Natural killer cell (primary cell): ENCODE measurements around the gene NPW. TPM values are rescaled to one million over a fixed set of nuclear protein-coding genes. Genes with fewer than 3 reads are reported as not detected.

Experiments used
- ATAC-seq, 3 donors: fragments of 150-1000 bp in 2 of 3; fragments of 200-7000 bp in 1 of 3; cut with Tn5 transposase; 1 replicate in 1 of 3; 2 replicates in 2 of 3; pipeline ENCODE4 v1.10.0; 2021; ENCODE audit warnings: mild to moderate bottlenecking in 2 of 3, moderate library complexity in 2 of 3
- DNase-seq, 2 donors: peaks; one replicate each; pipeline versions ENCODE4 v3.0.0 to v3.0.0-alpha.2; 2013 to 2021; ENCODE audit warnings: mixed read lengths in 1 of 2
- H3K27ac ChIP-seq: one replicate; pipeline ENCODE4 v1.5.1; 2013; ENCODE audit warnings: mild to moderate bottlenecking, low read length
- H3K27me3 ChIP-seq: one replicate; pipeline ENCODE4 v1.6.1; 2013; ENCODE audit warnings: low read length; ENCODE audit not compliant: control insufficient read depth, insufficient read depth
- H3K36me3 ChIP-seq: one replicate; pipeline ENCODE4 v1.6.1; 2013; ENCODE audit warnings: low read length; ENCODE audit not compliant: control insufficient read depth, insufficient read depth
- H3K4me1 ChIP-seq: one replicate; pipeline ENCODE4 v1.6.1; 2013; ENCODE audit warnings: low read length; ENCODE audit not compliant: control insufficient read depth, insufficient read depth
- H3K4me3 ChIP-seq: one replicate; pipeline ENCODE4 v1.5.1; 2013; ENCODE audit warnings: low read length
- H3K9me3 ChIP-seq: one replicate; pipeline ENCODE4 v1.6.1; 2013; ENCODE audit warnings: low read length; ENCODE audit not compliant: control insufficient read depth, insufficient read depth
- H3K27ac Mint-ChIP-seq, 2 donors: one replicate each; pipeline ENCODE4 v1.8.0; 2022; ENCODE audit warnings: mild to moderate bottlenecking in 2 of 2, mixed read lengths in 2 of 2, moderate library complexity in 1 of 2
- H3K27me3 Mint-ChIP-seq, 2 donors: one replicate each; pipeline ENCODE4 v1.8.0; 2022; ENCODE audit warnings: low read depth in 2 of 2, mixed read lengths in 2 of 2
- H3K36me3 Mint-ChIP-seq: one replicate; pipeline ENCODE4 v1.8.0; 2022; ENCODE audit warnings: mixed read lengths
- H3K4me1 Mint-ChIP-seq, 2 donors: one replicate each; pipeline ENCODE4 v1.8.0; 2022; ENCODE audit warnings: mixed read lengths in 2 of 2
- H3K4me3 Mint-ChIP-seq: one replicate; pipeline ENCODE4 v1.8.0; 2022; ENCODE audit warnings: mild to moderate bottlenecking, moderate library complexity, mixed read lengths
- H3K9me3 Mint-ChIP-seq, 2 donors: one replicate each; pipeline ENCODE4 v1.8.0; 2022; ENCODE audit warnings: mixed read lengths in 2 of 2
- CTCF ChIP-seq: fragments of 200-600 bp; IDR thresholded peaks from one replicate; pipeline ENCODE4 v1.8.0; 2022; ENCODE audit warnings: antibody characterized with exemption
- WGBS: methylation state at CpG from one replicate; pipeline ENCODE4 v1.1.7; 2013; ENCODE audit warnings: missing lambda C conversion rate; ENCODE audit not compliant: insufficient coverage; 5-methylcytosine and 5-hydroxymethylcytosine counted together
- intact Hi-C: fragments of 100-400 bp; cut with micrococcal nuclease; formaldehyde crosslinking; loops from one replicate; pipeline ENCODE4 v1.14.2; 2022
- total RNA-seq, 4 donors: library from RNA; stranded (reverse); fragments of 120-200 nt in 1 of 4; gene quantifications; one replicate each; pipeline versions ENCODE4 v1.2.3 to v1.2.4, GENCODE V29; 2013 to 2022

NPW gene
- total RNA-seq, 3 donors from 2014 or later (not counting 1 experiment from before 2014, with no cell fraction given) = 0.80 TPM; not detected in 2

DNA sequence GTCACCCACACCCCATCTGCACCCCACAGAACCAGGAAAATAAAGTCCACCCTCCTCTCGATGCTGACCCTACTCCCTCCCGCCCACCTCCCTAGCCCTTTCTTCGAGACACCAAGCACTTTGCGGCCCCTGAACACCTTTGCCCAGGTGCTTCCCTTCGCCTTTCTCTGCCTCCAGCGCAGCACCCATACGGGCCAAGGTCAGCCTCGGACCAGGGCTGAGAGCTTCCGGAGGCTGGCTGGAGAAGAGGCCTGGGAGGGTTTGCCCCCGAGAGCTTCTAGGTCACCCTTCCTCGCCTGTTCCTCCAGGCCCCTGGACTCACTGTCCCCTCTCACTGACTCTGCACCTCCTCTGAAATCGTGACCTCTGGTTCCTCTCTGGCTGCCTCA is 4.4 kb downstream of the NPW start:
- intact Hi-C loops = loop anchor here (10.0 kb wide), 1 partner anchor 241 kb away; the partner anchor contains the start of gene RNPS1
- peaks cover 19% of the 10 kb centered on the region for H3K27me3 ChIP-seq
- DNase-seq (no peak), ATAC-seq (no peak)
- H3K36me3 ChIP-seq = no peaks in the 10 kb centered on the region
- H3K9me3 ChIP-seq = no peaks in the 10 kb centered on the region
- peaks cover 0 to 20% of the 10 kb centered on the region in 2 donors for H3K27me3 Mint-ChIP-seq
- 94% methylated on average over 12 of the region's 12 CpGs for WGBS
- peaks cover 40% of the 10 kb centered on the region for H3K4me1 ChIP-seq
- H3K27ac ChIP-seq = no peak overlapping the region
- H3K4me3 Mint-ChIP-seq = peak overlapping the region; percentile 58
- H3K4me1 Mint-ChIP-seq = peaks cover 8 to 21% of the 10 kb centered on the region in 2 donors
- no peaks in the 10 kb centered on the region for H3K36me3 Mint-ChIP-seq
- H3K4me3 ChIP-seq = no peak overlapping the region
- no peaks in the 10 kb centered on the region for H3K9me3 Mint-ChIP-seq
- peak overlapping the region in 1 of 2 donors; percentile 80 for H3K27ac Mint-ChIP-seq
- no peak for TF ChIP-seq CTCF

GRCh38 chr16:2025251-2025650 is 5.7 kb downstream of the NPW start:
- Histone ChIP-seq H3K27me3 (peaks cover 16% of the 10 kb centered on the region), H3K4me3 (no peak overlapping the region), H3K27ac (no peak overlapping the region), H3K4me1 (peaks cover 34% of the 10 kb centered on the region), H3K36me3 (no peaks in the 10 kb centered on the region), H3K9me3 (no peaks in the 10 kb centered on the region)
- no peak for TF ChIP-seq CTCF
- Mint-ChIP-seq H3K4me1 (peaks cover 8 to 21% of the 10 kb centered on the region in 2 donors), H3K27me3 (peaks cover 0 to 18% of the 10 kb centered on the region in 2 donors), H3K4me3 (peak overlapping the region; percentile 70), H3K36me3 (no peaks in the 10 kb centered on the region), H3K9me3 (no peaks in the 10 kb centered on the region), H3K27ac (no peak overlapping the region)
- WGBS = 95% methylated on average over 14 of the region's 14 CpGs
- intact Hi-C loops = loop anchor here (10.0 kb wide), 1 partner anchor 240 kb away; the partner anchor contains the start of gene RNPS1
- ATAC-seq = no peak
- DNase-seq = no peak

DNA sequence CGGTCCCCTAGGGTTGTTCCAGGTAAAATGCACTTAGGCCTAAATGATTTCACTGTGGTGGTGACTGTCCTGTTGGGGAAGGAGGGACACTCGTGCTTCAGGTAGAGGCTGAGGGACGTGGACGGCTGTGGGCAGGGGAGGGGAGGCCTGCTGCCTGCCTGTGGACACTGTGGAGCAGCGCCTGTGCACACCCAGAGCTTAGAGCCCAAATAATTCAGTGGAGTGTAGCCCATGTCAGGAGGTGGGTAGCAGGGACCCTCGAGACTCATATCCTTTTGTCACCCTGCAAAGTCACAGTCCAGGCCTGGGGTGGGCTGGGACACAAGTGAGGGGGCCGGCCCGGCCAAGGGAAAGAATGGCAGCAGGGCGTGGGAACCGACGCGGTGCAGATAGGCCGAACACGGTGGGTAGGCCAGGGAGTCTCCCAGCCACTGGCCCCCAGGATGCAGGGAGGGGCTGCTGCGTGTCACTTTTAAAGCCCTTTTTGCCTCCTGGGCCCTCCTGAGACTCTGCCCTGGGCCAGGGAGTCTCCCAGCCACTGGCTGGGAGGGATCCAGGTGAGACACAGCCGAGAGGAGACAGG is 6.4 kb downstream of the NPW start:
- H3K4me3 ChIP-seq = no peak overlapping the region
- no peaks in the 10 kb centered on the region for H3K9me3 ChIP-seq
- TF ChIP-seq CTCF = no peak
- H3K27me3 Mint-ChIP-seq = peaks cover 0 to 13% of the 10 kb centered on the region in 2 donors
- H3K36me3 Mint-ChIP-seq = no peaks in the 10 kb centered on the region
- 93% methylated on average over 16 of the region's 16 CpGs for WGBS
- H3K36me3 ChIP-seq = no peaks in the 10 kb centered on the region
- peaks cover 31% of the 10 kb centered on the region for H3K4me1 ChIP-seq
- H3K27ac Mint-ChIP-seq = peak overlapping the region in 1 of 2 donors; percentile 51
- H3K9me3 Mint-ChIP-seq = no peaks in the 10 kb centered on the region
- H3K4me1 Mint-ChIP-seq = peaks cover 8 to 21% of the 10 kb centered on the region in 2 donors
- ATAC-seq = no peak
- peaks cover 11% of the 10 kb centered on the region for H3K27me3 ChIP-seq
- peak overlapping the region; percentile 66 for H3K4me3 Mint-ChIP-seq
- no peak overlapping the region for H3K27ac ChIP-seq
- intact Hi-C loops = loop anchor here (10.0 kb wide), 1 partner anchor 239 kb away; the partner anchor contains the start of gene RNPS1
- no peak for DNase-seq
